DOHH2 (cell line): Measurements from ENCODE around the gene TMEM164.

ENCODE experiments used
- H3F3A ChIP-seq: fragments of 200-600 bp; sonication (generic), shearing (Covaris generic); 2 replicates; pipeline ENCODE4 v1.6.0; 2016; ENCODE audit warnings: antibody characterized with exemption, mild to moderate bottlenecking; ENCODE audit not compliant: control insufficient read depth, insufficient read depth
- H3K27ac ChIP-seq: fragments of 200-600 bp; sonication (generic); 2 replicates; pipeline ENCODE4 v1.5.1; 2014; ENCODE audit warnings: low read depth, mild to moderate bottlenecking, low read length, moderate library complexity
- H3K27me3 ChIP-seq: fragments of 200-600 bp; sonication (generic); 2 replicates; pipeline ENCODE4 v1.6.1; 2014; ENCODE audit warnings: mild to moderate bottlenecking, low read length, mixed read lengths; ENCODE audit not compliant: control insufficient read depth
- H3K36me3 ChIP-seq: fragments of 200-600 bp; sonication (generic); 2 replicates; pipeline ENCODE4 v1.6.1; 2014; ENCODE audit warnings: mild to moderate bottlenecking, low read length, moderate library complexity, mixed read lengths; ENCODE audit not compliant: control insufficient read depth
- H3K4me1 ChIP-seq: fragments of 200-600 bp; sonication (generic); 2 replicates; pipeline ENCODE4 v1.6.1; 2014; ENCODE audit warnings: mild to moderate bottlenecking, low read length, mixed read lengths; ENCODE audit not compliant: control insufficient read depth
- H3K4me2 ChIP-seq: fragments of 200-600 bp; sonication (generic); 2 replicates; pipeline ENCODE4 v1.6.0; 2014; ENCODE audit warnings: mild to moderate bottlenecking, low read length, moderate library complexity
- H3K4me3 ChIP-seq: fragments of 200-600 bp; sonication (generic); 2 replicates; pipeline ENCODE4 v1.5.1; 2014; ENCODE audit warnings: mild to moderate bottlenecking, low read length, mixed read lengths
- H3K79me2 ChIP-seq: fragments of 200-600 bp; sonication (generic); 2 replicates; pipeline ENCODE4 v1.6.1; 2014; ENCODE audit warnings: mild to moderate bottlenecking, low read length, mixed read lengths; ENCODE audit not compliant: control insufficient read depth
- H3K9me2 ChIP-seq: fragments of 200-600 bp; sonication (generic); replicated peaks from 2 replicates; pipeline ENCODE4 v1.6.1; 2014; ENCODE audit warnings: mild to moderate bottlenecking, low read length, mixed read lengths; ENCODE audit not compliant: control insufficient read depth
- H3K9me3 ChIP-seq: fragments of 200-600 bp; sonication (generic); 2 replicates; pipeline ENCODE4 v1.6.1; 2014; ENCODE audit warnings: antibody characterized with exemption, low read length, mixed read lengths; ENCODE audit not compliant: control insufficient read depth, insufficient read depth
- H4K20me1 ChIP-seq: fragments of 200-600 bp; sonication (generic); 2 replicates; pipeline ENCODE4 v1.6.0; 2014; ENCODE audit warnings: low read depth, mild to moderate bottlenecking, antibody characterized with exemption, low read length, moderate library complexity; ENCODE audit not compliant: control insufficient read depth, insufficient read depth
- EZH2phosphoT487 ChIP-seq: fragments of 200-600 bp; sonication (generic); IDR thresholded peaks from 2 replicates; pipeline ENCODE4 v1.6.1; 2017; ENCODE audit warnings: borderline replicate concordance, mild to moderate bottlenecking, antibody characterized with exemption, low read length, moderate library complexity, mixed read lengths
- TF ChIP-seq, protein P1 (sequence below): fragments of 200-600 bp; sonication (generic); IDR thresholded peaks from one replicate; pipeline ENCODE4 v1.5.1; 2014; ENCODE audit warnings: antibody characterized with exemption, mild to moderate bottlenecking, low read depth, low read length; ENCODE audit not compliant: poor library complexity, severe bottlenecking

The TMEM164 gene

GRCh38 chrX:109995155-109995554 is 7.8 kb upstream of the TMEM164 start:
- no peaks in the 10 kb centered on the region for H3K9me2 ChIP-seq
- no peaks in the 10 kb centered on the region for H3K4me1 ChIP-seq
- TF ChIP-seq, protein P1, sequence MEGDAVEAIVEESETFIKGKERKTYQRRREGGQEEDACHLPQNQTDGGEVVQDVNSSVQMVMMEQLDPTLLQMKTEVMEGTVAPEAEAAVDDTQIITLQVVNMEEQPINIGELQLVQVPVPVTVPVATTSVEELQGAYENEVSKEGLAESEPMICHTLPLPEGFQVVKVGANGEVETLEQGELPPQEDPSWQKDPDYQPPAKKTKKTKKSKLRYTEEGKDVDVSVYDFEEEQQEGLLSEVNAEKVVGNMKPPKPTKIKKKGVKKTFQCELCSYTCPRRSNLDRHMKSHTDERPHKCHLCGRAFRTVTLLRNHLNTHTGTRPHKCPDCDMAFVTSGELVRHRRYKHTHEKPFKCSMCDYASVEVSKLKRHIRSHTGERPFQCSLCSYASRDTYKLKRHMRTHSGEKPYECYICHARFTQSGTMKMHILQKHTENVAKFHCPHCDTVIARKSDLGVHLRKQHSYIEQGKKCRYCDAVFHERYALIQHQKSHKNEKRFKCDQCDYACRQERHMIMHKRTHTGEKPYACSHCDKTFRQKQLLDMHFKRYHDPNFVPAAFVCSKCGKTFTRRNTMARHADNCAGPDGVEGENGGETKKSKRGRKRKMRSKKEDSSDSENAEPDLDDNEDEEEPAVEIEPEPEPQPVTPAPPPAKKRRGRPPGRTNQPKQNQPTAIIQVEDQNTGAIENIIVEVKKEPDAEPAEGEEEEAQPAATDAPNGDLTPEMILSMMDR: no peak
- no peak for TF ChIP-seq EZH2phosphoT487
- H3K79me2 ChIP-seq: no peaks in the 10 kb centered on the region
- no peak overlapping the region for H3K27ac ChIP-seq
- no peaks in the 10 kb centered on the region for H4K20me1 ChIP-seq
- no peak overlapping the region for H3K4me3 ChIP-seq
- H3F3A ChIP-seq: no peaks in the 10 kb centered on the region
- H3K4me2 ChIP-seq: no peak overlapping the region
- no peaks in the 10 kb centered on the region for H3K27me3 ChIP-seq
- H3K36me3 ChIP-seq: no peaks in the 10 kb centered on the region
- H3K9me3 ChIP-seq: no peaks in the 10 kb centered on the region

DNA sequence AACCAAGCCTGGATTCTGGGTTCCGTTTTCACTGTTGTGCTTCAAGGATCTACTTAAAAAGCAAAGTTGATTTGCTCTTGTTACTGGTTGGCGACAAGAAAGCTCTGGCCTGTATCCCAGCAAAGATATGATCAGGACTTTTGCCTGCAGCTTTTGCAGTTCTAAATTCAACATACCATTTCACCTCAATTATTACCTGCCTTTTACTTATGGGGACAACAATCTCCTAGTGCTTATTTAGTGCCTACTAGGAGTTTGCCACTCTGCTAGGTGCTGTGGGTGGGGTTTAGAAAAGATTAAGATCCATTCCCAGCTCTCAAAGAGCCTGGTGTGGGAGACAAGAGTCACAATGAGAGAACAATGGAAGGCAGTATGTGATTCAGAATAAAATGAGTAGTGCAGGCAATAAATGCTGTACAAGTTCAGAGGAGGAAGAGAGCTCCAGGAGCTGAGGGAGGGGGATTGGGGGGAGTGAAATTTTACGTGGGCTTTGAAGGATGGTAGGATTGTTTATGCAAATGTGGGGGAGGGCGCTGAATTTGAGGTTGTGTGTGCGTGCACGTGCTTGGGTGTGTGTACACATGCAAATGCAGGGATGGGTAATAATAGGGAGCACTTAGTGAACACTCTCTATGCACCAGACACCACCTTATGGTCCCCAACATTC is 5.0 kb upstream of the TMEM164 start:
- TF ChIP-seq, protein P1: no peak
- TF ChIP-seq EZH2phosphoT487: no peak
- Histone ChIP-seq H3K4me3 (no peak overlapping the region), H3K27ac (no peak overlapping the region), H3K9me2 (no peaks in the 10 kb centered on the region), H4K20me1 (no peaks in the 10 kb centered on the region), H3K79me2 (no peaks in the 10 kb centered on the region), H3F3A (no peaks in the 10 kb centered on the region), H3K27me3 (no peaks in the 10 kb centered on the region), H3K4me1 (peaks cover 7% of the 10 kb centered on the region), H3K4me2 (no peak overlapping the region), H3K36me3 (no peaks in the 10 kb centered on the region), H3K9me3 (no peaks in the 10 kb centered on the region)

DNA sequence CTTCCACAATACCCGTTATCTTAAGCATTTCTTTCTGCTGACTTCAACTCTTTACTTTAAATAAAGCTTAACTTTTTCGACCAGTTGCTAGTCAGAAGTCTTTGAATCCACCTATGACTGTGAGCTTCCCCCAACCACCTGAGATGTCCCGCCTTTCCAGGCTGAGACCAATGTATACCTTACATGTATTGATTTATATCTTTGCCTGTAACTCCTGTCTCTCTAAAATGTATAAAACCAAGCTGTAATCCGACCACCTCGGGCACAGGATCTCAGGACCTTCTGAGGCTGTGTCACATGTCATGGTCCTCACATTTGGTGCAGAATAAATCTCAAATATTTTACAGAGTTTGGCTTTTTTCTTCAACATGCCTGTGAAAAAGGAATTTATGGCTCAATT is 2.9 kb upstream of the TMEM164 start:
- Histone ChIP-seq H3K27ac (no peak overlapping the region), H3F3A (no peaks in the 10 kb centered on the region), H4K20me1 (no peaks in the 10 kb centered on the region), H3K9me2 (no peaks in the 10 kb centered on the region), H3K36me3 (no peaks in the 10 kb centered on the region), H3K4me2 (no peak overlapping the region), H3K4me1 (peaks cover 16% of the 10 kb centered on the region), H3K79me2 (peaks cover 6% of the 10 kb centered on the region), H3K27me3 (no peaks in the 10 kb centered on the region), H3K4me3 (no peak overlapping the region), H3K9me3 (no peaks in the 10 kb centered on the region)
- TF ChIP-seq, protein P1: no peak
- no peak for TF ChIP-seq EZH2phosphoT487
